Vagina (tissue), 2 donors: ENCODE data around the gene RCAN1.
"Not testable (repeated sequence)": the region's sequence is repeated elsewhere in the genome, so short reads cannot be mapped to it uniquely, and the experiment has no call there.

Experiments
- CTCF ChIP-seq, 3 experiments: fragments of 450-650 bp in 2 of 3; fragments of 200-600 bp in 1 of 3; sonication (generic) in 1 of 3; IDR thresholded peaks; one replicate each; pipeline ENCODE4 v1.5.1; 2017 to 2019; ENCODE audit warnings: antibody characterized with exemption in 3 of 3, mild to moderate bottlenecking in 2 of 3, moderate library complexity in 2 of 3
- POLR2A ChIP-seq, 2 donors: fragments of 450-650 bp; IDR thresholded peaks; one replicate each; pipeline ENCODE4 v1.6.1; 2017; ENCODE audit warnings: antibody characterized with exemption in 2 of 2, mild to moderate bottlenecking in 2 of 2, moderate library complexity in 2 of 2
- POLR2AphosphoS5 ChIP-seq, 2 donors: sonication (generic); formaldehyde crosslinking; IDR thresholded peaks; one replicate each; pipeline ENCODE4 v1.9.0; 2017; ENCODE audit warnings: antibody characterized with exemption in 2 of 2, mild to moderate bottlenecking in 2 of 2, low read depth in 1 of 2; ENCODE audit not compliant: insufficient read depth in 1 of 2

DNA sequence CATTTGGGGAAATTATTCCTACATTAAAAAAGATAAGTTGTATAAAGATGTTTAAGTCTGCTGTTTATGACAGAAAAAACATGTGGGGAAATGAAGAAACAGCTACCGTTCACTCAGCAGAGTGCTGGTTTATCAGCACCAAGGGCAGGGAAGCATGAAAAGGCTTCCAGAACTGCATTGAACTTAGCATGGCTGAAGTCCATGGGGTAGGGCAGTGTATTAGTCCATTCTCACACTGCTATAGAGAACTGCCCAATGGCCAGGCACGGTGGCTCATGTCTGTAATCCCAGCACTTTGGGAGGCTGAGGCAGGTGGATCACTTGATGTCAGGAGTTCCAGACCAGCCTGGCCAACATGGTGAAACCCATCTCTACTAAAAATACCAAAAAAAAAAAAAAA, 51.5 kb downstream of the RCAN1 start:
- TF ChIP-seq CTCF (IDR thresholded peaks at IDR 0.05); POLR2AphosphoS5 (IDR thresholded peaks at IDR 0.05; ENCODE audit: insufficient read depth in 1 of 2, low read depth in 1 of 2); POLR2A (IDR thresholded peaks at IDR 0.05): not testable (repeated sequence)
